HG03135 (cell line): Measurements from ENCODE around the gene XKR8.
A peak's percentile ranks its signal among the peaks of the same experiment; 100 is the strongest.

Experiments used
- ATAC-seq: cut with Tn5 transposase; IDR thresholded peaks from one replicate; pipeline ENCODE4 v1.9.1; 2021; ENCODE audit warnings: mild to moderate bottlenecking, moderate library complexity; ENCODE audit not compliant: unreplicated experiment

Gene XKR8

GRCh38 chr1:27959792-27960603, at the start of gene XKR8:
XKR8 (plus strand) TSS chr1:27959973; CDS start chr1:27960070, 97 bp downstream.
- peak; percentile 77 for ATAC-seq

GRCh38 chr1:27912429-27912828, 47.3 kb upstream of the XKR8 start:
- ATAC-seq: no peak

GRCh38 chr1:27915082-27915575, 44.6 kb upstream of the XKR8 start:
- ATAC-seq: no peak

- no peak for ATAC-seq
Observed at GRCh38 chr1:27922272-27922671, 37.5 kb upstream of the XKR8 start.

GRCh38 chr1:27928216-27928954, 31.4 kb upstream of the XKR8 start:
- no peak for ATAC-seq

- no peak for ATAC-seq
Observed at GRCh38 chr1:27931184-27931583, 28.6 kb upstream of the XKR8 start.

GRCh38 chr1:27931759-27932158, 28.0 kb upstream of the XKR8 start:
- ATAC-seq: no peak

- no peak for ATAC-seq
Observed at GRCh38 chr1:27934818-27935549, 24.8 kb upstream of the XKR8 start, which contains the start of gene SMPDL3B. SMPDL3B (plus strand) TSS chr1:27935000; CDS start chr1:27935184, 184 bp downstream.

GRCh38 chr1:27935721-27936120, 24.1 kb upstream of the XKR8 start:
- ATAC-seq: no peak

GRCh38 chr1:27936370-27936769, 23.4 kb upstream of the XKR8 start:
- no peak for ATAC-seq

GRCh38 chr1:27937524-27937836, 22.3 kb upstream of the XKR8 start:
- ATAC-seq: no peak

GRCh38 chr1:27938488-27938887, 21.3 kb upstream of the XKR8 start:
- ATAC-seq: no peak

- ATAC-seq: no peak
Observed at GRCh38 chr1:27940297-27940696, 19.5 kb upstream of the XKR8 start.

GRCh38 chr1:27940870-27941560, 18.8 kb upstream of the XKR8 start:
- no peak for ATAC-seq

- ATAC-seq: no peak
Observed at GRCh38 chr1:27941671-27942540, 17.9 kb upstream of the XKR8 start.

- ATAC-seq: no peak
Observed at GRCh38 chr1:27945020-27945419, 14.8 kb upstream of the XKR8 start.

- no peak for ATAC-seq
Observed at GRCh38 chr1:27949027-27949426, 10.7 kb upstream of the XKR8 start.

GRCh38 chr1:27951396-27951795, 8.4 kb upstream of the XKR8 start:
- ATAC-seq: no peak

GRCh38 chr1:27952147-27952546, 7.6 kb upstream of the XKR8 start:
- no peak for ATAC-seq

GRCh38 chr1:27954186-27954585, 5.6 kb upstream of the XKR8 start:
- ATAC-seq: no peak
